NCI-H2107 treated with DMSO at 0.1 percent for 48 hours (cell line): Measurements from ENCODE around the gene ZFP92.

ENCODE experiments used
- DNase-seq: peaks from one replicate; lab custom pipeline; 2025; ENCODE audit not compliant: unreplicated experiment; lab: John Stamatoyannopoulos, UW

ZFP92 gene

GRCh38 chrX:153454901-153455550 lies 43.8 kb downstream of the ZFP92 start:
- DNase-seq = no peak

GRCh38 chrX:153455571-153455970 lies 44.3 kb downstream of the ZFP92 start:
- no peak for DNase-seq

- no peak for DNase-seq
Observed at GRCh38 chrX:153456161-153456560, 44.9 kb downstream of the ZFP92 start.

- DNase-seq = no peak
Observed at GRCh38 chrX:153456704-153457103, 45.4 kb downstream of the ZFP92 start.

GRCh38 chrX:153457136-153457825 lies 46.0 kb downstream of the ZFP92 start:
- no peak for DNase-seq

- no peak for DNase-seq
Observed at GRCh38 chrX:153457827-153458466, 46.7 kb downstream of the ZFP92 start.

- DNase-seq = no peak
Observed at GRCh38 chrX:153458476-153458875, 47.2 kb downstream of the ZFP92 start.

- DNase-seq = no peak
Observed at GRCh38 chrX:153459986-153460385, 48.7 kb downstream of the ZFP92 start.

GRCh38 chrX:153460826-153461225 lies 49.6 kb downstream of the ZFP92 start:
- DNase-seq = peak; percentile 12
